Measurements from ENCODE around the gene CD46.
A peak's percentile ranks its signal among the peaks of the same experiment; 100 is the strongest.
"Not testable (repeated sequence)": the region's sequence is repeated elsewhere in the genome, so short reads cannot be mapped to it uniquely, and the experiment has no call there.

The CD46 gene

DNA sequence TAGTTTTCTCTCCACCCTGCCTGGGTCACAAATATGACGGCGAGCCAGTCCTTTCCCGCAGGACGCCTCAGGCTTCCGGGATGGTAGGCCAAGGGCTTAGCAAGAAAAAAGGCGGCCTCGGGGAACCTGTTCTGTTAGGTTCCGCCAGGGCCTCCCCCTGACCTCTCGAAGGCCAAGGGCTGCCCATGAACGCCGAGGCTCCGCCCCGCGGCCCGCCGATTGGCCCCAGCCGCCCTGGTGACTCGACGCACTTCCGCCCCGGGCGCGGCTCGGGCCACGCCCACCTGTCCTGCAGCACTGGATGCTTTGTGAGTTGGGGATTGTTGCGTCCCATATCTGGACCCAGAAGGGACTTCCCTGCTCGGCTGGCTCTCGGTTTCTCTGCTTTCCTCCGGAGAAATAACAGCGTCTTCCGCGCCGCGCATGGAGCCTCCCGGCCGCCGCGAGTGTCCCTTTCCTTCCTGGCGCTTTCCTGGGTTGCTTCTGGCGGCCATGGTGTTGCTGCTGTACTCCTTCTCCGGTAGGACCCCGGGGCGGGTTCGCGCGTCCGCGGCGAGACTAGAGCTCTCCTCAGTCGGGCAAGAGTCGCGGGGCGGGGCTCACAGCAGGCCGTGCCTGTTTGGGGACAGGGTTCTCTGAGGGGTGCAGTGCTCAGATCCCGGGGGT is at the start of gene CD46:
Gene CD46 (plus strand): TSS at position 265 of the 666 bp plus-strand sequence. CDS start 159 bp downstream, at position 424.
- peak; percentile 72 to 91 (median 84) for DNase-seq

DNA sequence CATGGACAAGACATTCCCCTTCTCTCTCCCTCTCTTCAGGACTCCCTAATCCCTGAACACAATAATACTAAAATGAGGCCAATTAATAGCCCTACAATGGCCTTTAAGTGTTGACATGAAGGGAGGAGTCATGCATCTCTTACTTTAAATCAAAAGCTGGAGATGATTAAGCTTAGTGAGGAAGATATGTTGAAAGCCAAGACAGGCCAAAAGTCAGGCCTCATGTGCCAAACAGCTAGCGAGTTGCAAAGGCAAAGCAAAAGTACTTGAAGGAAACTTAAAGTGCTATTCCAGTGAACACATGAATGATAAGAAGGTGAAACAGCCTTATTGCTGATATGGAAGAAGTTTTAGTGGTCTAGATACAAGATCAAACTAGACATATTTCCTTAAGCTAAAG is 49.5 kb upstream of the CD46 start:
- no peak for DNase-seq

DNA sequence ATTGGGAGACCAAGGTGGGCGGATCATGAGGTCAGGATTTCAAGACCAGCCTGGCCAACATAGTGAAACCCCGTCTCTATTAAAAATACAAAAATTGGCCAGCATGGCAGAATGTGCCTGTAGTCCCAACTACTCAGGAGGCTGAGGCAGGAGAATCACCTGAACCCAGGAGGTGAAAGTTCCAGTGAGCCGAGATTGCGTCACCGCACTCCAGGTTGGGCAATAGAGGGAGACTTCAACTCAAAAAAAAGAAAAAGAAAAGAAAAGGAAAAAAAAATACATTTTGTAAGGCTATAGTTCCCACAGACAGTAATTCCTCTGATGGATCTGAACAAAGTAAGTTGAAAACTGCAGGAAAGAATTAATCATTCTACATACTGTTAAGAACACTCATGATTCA is 48.1 kb upstream of the CD46 start:
- DNase-seq = no peak

DNA sequence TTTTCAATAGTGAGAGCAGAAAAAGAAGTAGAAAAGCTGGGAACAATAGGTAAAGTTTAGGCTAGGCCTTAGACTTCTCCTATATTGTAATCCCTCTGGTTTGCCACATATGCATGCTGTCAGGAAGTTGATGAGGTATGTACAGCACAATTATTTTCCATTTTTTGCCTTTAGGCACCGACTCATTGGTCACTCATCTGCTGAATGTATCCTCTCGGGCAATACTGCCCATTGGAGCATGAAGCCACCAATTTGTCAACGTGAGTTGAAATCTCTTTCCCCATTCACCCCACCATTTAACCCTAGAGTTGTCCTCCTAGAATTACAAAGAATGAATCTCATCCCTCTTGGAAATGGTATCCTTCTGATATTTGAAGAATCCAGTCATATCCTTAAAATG is 43.9 kb upstream of the CD46 start:
- not testable (repeated sequence) for DNase-seq

DNA sequence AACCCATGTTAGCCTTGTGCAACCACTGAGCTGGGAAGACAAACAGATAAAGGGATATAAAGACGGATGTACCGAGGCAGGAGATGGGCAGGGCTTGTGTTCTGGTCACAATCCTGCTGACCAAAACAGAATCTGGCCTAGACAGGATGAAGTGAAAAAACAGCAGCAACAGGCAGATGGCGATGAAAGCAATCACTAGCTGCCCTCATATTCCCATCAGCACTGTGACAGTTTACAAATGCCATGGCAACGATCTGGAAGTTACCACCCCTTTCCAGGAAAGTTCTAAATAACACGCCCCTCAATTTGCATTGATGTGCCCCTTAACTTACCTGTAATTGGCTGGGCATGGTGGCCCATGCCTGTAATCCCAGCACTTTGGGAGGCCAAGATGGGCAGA is 40.6 kb upstream of the CD46 start:
- DNase-seq = no peak

DNA sequence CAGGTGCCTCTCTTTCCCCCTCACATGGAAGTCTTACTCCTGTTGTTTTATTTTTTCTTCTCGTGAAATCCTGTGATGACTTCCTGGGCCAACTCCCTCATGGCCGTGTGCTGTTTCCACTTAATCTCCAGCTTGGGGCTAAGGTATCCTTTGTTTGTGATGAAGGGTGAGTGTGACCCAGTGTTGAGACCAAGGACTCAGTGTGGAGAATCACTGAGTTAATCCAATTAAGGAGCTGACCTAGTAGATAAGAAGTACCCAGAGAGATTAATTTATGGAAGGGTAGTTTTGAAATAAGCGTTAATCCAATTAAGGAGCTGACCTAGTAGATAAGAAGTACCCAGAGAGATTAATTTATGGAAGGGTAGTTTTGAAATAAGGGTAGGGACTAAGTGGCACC is 39.2 kb upstream of the CD46 start:
- not testable (repeated sequence) for DNase-seq

DNA sequence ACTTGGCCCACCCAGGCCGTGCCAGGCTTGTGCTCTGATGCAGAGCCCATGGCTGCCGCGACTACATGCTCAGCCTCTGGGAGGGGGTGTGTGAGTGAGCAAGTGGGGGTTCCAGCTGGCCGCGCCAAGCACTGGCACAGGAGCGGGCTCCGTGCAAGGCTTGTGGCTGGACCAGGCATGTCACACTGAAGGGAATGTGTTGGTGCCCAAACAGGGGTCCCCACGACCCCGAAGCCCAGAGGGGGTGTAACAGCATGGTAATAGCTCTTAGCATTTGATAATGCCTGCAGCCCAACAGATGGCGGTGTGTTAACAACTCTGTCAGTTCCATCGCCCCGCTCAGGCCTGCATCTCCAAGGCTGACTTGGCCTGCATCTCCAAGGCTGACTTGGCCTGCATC is 38.3 kb upstream of the CD46 start:
- no peak for DNase-seq

DNA sequence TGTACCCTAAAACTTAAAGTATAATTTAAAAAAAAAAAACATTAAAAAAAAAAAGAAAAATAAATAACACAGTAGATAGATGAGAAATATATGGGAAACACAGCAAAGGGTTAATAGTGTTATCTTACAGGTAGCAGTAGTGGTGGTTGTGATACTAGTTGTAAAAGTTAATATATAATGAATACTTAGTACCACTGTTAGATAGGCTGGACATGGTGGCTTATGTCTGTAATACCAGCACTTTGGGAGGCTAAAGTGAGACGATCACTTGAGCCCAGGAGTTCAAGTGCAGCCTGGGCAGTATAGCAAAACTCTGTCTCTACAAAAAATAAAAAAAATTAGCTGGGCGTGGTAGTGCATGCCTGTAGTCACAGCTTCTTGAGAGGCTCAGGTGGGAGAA is 32.6 kb upstream of the CD46 start:
- no peak for DNase-seq

DNA sequence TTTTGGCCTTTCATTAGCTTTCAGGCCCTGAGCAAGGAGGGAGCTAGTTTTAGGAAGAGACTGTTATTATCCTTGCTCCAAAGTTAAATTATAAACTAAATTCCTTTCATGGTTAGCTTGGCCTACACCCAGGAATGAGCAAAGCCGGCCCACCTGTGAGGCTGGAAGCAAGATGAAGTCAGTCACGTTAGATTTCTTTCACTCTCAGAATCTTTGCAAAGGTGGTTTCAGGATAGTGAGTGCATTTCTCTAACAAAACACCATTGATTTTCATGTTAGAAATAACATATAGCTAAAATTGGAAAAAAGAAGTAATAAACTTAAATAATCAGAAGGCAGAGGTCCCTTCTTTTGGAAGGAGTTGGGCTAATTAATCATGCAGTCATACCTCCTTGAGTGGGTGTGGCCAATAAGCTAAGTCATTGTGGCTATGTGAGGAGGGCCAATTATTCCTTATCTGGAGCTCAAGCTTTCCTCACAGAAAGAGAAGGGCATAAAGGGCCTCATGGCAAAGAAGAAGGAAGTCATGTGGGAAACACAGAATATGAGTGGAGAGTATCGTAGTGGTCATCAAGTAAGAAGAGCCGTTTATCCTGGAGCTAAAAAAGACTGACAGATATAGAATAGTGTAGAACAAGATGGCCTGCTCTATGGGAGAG is 23.5 kb upstream of the CD46 start:
- not testable (repeated sequence) for DNase-seq

DNA sequence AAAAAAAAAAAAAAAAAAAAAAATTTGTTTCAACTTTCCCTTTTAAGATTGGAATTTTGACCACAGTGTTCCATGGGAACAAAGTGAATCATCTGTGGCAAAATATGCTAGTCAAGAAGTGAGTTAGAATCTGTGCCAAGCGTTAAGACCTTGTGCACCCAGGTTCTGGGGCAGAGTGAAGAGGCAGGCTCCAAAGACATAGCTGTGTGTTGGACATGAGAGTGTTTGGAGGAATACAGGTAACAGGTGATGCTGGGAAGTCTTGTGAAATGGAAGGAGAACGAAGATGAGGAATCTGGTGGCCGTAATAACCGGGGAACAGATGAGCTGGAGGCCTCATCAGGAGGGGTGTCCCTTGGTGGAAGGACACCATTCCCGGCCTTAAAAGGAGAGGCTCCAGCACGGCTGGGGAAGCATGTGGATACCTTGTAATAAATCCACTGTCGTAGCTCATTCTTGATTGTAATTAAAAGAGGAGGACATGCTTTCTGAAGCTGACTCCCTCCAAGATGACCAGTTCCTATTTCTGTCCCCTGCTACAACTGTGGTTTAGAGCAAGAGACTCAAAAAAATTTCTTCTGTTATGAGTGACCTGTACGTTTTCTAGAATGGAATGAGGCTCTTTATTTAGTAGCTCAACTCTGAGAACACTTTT is 14.2 kb upstream of the CD46 start:
- not testable (repeated sequence) for DNase-seq

DNA sequence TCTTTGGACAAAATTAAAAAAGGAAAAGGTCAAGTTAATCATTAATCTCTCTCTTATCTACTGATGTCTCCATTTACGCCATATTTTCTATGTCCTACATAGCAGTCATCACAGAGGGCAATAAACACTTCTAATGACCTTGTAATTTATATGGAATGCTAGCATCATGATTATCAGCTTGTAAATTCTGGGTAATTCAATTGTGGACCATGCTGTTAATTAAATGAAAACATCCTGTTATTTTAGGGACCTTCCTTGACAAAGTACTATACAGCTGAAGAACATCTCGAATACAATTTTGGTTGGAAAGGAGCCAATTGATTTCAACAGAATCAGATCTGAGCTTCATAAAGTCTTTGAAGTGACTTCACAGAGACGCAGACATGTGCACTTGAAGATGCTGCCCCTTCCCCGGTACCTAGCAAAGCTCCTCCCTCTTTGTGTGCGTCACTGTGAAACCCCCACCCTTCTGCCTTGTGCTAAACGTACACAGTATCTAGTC is 13.6 kb upstream of the CD46 start:
- DNase-seq = not testable (repeated sequence)

DNA sequence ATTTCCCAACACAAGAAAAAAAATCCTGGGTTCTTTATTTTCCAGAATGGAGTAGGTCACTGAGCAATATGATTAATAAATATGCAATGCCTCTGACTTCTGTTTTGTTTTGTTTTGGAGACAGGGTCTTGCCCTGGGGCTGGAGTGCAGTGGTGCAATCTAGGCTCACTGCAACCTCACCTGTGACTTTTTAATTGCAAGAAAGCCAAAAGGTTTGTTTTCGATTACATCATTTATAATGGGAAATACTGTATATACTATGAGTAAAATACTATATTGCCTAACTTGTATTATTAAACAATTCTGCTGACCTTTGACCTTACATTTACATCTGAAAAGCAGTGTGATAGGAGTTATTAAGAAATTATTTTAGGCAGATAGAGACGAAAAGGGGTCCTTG is 11.6 kb upstream of the CD46 start:
- no peak for DNase-seq

DNA sequence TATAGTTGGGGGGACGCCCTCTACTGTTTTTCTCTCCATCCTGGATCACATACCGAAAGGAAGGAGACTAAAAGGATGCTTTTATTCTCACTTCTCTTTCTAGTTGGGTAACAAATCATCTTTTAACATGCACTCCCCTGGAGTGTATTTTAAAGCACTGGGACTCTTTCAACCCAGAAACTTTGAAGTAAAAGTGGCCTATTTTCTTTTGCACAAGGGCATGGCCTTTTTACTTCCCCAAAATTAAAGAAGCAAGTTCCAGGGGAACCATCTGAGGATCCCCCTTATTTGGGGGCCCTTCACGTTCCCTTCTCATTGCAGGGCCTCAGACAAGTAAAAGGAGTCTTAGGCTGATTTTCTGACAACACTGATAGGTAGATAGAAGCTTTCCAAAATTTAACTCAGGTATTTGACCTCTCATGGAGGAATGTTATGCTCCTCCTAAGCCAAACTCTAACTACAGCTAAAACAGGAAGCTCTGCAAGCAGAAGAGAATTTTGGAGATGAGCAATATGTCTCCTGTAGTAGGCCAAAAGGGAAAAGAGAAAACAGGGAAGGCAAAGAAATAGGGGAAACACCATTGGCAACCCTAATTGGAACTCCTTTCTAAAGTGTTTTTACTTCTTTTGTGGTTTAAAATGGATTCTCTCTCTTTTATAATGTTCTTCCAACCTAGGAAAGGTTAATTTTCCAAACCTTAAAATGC is 8.9 kb upstream of the CD46 start:
- DNase-seq = no peak

DNA sequence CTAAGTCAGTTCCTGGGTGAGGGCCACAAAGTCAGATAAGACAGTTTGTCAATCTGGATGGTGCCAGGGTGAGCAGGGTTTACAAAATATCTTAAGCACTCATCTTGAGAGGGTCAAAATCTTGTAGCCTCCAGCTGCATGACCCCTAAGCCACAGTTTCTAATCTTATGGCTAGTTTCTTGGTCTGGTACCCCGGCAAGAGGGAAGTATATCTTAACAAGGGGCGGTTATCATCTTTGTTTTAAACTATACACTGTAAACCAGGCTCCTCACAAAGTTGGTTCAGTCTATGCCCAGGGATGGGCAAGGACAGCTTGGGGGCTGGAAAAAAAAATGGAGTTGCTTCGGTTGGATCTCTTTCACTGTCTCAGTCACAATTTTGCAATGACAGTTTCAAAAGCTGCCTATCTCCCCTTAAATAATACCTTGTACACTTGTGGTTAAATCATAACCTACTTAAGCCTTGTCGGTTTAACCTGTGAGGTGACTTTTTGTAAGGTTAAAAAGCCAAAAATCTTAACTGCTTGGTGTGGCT is 7.8 kb upstream of the CD46 start:
- DNase-seq = no peak

DNA sequence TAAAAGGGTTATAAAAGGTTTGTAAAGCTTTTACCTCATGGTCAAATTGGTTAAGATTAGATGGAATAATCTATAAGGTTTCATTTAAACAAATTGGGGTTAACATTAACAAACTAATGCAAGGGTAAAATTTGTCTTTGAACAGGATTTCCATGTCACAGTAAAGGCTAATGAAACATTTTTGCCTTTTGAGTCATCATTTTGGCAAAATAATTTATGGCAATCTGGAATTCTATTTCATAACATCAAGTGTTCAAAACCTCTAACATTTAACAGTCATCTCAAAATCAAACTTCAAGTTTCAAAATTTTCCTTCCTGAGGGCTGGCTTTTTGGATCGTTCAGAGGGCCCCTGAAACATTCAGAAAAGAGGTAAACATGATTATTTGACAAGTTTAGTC is 6.6 kb upstream of the CD46 start:
- DNase-seq = no peak

DNA sequence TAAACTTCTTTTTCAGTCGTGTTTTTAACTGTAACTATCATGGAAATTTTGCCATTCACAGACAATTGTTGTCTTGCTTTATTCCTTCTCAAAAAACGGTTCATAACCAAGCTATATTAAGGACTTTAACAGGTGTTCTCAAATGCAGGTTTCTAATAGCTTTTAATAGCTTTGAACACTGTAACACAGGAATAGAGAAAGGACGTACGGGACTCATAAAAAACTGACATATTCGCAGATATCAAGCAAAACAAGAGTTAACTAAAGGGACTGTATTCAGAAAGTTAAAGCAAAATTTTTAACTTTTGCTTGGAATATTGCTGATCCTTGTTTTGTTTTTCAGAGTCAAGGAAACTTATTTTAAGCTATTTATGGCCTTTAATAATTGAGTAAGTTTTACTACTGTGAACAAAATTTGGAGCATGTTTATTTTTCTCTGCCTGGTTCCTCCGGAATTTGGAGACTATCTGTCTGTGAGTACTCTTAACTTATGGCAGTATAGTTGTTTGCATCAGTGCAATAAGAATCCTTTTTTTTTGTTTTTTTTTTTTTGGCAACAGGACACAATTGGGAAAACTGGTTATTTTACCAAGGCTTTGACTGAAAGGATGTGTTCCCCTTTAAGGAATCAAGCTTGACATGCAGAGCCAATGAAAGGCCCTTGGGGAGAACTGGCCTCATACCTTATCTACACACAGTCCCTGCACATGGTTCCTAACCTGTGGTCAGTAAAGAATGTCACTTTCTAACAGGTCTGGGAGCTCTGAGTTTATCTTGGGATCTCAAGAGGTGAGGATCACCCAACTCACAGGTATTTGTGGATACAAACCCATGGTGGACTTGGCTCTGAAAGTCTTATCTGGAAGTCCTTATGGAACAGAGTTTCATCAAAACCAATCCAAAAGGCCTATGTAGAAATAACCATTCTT is 5.8 kb upstream of the CD46 start:
- DNase-seq = no peak

DNA sequence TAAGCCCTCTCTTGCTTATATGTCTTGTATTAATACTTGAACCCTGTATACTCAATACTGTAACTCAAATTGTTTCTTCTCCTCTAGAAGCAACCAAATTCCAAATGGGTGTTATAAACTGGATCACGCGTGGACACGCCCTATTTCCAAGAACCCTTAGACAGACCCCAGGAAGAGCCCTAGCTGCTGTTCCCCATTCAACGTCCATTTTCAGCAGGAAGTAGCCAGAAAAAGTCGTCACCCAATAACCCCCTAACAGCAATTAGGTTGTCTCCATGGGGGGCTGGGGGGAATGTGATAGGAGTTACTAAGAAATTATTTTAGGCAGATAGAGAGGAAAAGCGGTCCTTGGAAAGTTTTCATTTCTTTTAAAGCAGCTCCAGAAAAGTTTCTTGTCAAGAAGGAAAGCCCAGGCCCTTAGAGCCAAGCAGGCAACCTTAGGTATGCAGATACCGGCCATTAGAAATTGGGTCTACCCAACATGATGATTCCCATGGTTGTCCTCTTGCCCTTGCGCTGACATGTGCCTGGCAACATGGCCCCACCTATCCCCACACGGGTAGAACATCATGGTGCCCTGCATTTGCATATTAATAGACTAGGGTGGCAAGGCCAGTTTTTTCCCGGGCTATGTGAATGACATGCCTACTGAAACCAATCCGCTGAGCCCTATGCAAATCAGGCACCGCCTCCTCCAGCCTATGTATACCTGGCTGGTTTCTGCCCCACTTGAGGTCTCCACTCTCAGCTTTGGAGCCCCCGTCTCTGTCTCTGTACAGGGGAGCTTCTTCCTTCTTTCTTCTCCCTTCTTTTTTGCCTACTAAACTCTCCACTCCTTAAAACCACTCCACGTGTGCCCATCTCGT is 4.0 kb upstream of the CD46 start:
- no peak for DNase-seq

DNA sequence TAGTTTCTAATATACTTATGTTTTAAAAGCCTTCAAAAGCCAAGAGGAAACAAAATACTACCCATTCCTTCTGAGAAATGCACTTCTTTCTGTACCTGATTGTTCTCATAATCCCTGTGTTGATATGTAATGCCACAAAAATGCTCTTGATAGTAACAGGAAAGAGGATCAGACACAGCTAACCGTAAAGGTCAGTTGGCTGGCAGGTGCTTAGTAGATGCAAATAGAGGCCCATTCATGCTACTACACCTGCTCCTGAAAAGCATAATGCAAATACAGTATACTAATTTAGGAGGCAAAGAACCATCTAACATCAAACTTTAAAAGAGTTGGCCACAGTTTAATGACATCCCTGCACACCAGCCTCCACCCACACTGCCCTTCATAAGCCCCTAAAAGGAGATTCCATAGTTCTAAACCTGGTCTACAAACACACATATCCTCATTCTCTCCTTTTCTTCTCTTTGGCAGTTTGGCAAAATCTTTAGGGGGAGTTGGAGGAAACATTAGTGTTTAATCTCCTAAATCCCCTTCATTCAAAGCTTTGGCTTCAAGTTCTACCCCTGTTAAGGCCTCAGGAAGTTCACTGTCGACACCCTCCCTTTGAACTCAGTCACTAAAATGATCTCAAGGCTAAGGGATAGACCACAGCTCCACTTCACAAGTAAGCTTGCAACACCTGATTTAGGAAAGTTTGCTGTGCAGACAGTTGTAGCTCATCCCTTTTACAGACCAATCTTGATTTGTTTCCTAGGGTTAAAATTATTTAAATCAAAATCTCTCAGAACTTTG is 2.9 kb upstream of the CD46 start:
- no peak for DNase-seq

DNA sequence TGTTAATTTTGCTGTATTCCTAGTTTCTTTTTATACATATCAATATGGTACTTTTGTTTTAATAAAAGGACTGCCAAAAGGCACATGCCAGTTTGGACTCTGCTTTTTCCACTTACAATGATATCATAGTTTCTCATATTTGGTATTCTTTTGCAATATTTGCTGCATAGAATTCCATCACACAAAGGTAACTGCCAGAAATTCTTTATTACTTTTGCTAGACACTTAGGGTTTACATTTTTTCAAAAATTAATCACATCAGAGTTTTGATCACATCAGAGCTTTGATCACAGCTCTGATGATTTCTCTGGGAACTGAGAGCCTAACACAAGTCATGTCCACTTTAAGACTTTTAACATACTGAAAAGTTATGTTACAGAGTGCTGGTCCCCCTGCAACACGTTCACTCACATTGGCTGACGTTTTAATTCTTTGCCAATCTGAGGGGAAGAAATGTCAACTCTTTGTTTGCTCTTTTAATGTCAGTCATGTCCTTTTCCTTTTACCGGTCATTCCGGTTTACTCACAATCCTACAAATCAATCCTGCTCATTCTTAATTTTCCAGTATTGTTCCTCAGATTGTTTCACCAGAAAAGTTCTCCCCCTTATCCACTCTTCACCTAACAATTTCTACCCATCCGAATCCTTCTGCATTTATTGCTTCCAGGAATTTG is 1.1 kb upstream of the CD46 start:
- DNase-seq = no peak

DNA sequence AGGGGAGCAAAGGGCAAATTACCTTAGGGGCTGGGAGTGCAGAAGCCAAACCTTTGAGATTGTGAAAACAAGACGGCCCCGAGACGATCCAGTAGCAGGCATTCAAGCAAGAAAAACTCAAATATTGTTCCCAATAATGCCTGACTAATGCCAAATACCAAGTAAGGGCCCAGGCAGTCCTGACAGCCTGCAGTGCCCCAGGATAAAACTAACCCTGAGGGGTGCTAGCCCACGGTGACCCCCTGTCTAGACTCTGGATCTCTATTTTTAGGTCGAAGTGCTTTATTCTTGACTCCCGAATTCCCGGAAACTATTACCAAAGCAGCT is 428 bp upstream of the CD46 start:
- DNase-seq = not testable (repeated sequence)

Data from activated CD4-positive, CD25-positive, alpha-beta regulatory T cell (primary cell).